ENCODE measurements around the gene MAPK8IP2. TPM values are rescaled to one million over a fixed set of nuclear protein-coding genes. Genes with fewer than 3 reads are reported as not detected.

MAPK8IP2 gene
- total RNA-seq, 2 experiments from 2014 or later: 0.15 to 0.18 TPM

DNA sequence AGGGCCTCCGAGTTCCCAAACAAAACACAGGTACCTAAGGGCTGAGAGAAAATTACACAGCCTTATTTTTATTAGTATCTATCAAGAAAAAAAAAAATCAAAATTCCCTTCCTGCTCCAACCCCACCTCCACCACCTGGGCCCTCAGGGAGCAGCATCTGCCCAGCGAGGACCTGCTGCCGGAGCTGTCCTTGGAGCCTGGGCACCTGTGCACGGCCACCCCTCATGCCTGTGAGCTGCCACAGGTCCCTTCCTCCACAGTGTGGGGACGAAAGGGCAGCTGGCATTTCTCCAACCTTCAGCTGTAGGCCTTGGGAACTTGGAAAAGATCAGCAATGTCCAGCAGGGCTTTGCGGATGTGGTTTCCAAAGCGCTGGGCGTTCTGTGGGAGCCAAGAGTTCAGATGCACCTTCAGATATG, 31.5 kb upstream of the MAPK8IP2 start:
- POLR2A ChIA-PET: no interaction called here
- CTCF ChIA-PET: no interaction called here

DNA sequence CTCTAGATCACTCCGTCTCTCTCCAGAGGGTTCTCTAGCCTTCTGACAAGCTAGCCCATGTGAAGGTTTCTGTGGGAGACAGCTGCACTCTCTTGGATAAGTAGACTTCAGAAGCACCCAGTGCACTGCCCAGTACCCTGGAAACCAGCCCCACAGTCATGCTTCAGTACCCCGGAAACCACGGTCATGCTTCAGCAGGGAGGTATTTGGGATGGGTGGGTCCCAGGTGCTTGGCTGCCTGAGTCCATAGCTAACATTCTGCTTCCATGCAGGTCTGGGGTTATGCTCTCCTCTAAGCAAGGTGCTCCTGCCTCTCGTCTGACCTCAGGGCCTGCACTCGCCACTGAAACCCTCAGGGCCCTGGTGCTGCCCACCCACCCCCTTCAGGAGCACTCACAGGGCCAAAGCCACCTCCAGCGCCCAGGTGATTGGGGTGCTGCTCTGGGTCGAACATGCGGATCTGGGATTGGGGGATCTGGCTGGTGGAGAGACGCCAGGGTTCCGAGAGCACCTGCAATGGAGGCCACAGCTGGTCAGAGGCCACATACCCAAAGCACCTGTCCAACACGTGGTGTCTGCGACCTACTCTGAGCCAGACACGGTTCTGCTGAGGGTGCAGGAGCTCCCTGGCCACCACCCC, 30.6 kb upstream of the MAPK8IP2 start:
- peaks cover 30% of the 10 kb centered on the region for H3K36me3 Mint-ChIP-seq (ENCODE audit: low read depth)
- ChIA-PET POLR2A (interaction anchor here (1.0 kb wide), 1 partner anchor 13 kb away, joined by 3 read pairs; the partner anchor contains the start of gene CHKB), CTCF (interaction anchor here (1.3 kb wide), 1 partner anchor 12 kb away, joined by 3 read pairs; the partner anchor contains the start of gene CHKB)
- H3K27ac Mint-ChIP-seq: no peak overlapping the region
- DNase-seq: no peak
- H3K4me3 Mint-ChIP-seq: no peak overlapping the region
- no peaks in the 10 kb centered on the region for H3K27me3 Mint-ChIP-seq
- no peaks in the 10 kb centered on the region for H3K4me1 Mint-ChIP-seq
- H3K9me3 Mint-ChIP-seq: no peaks in the 10 kb centered on the region

More for the DNA sequence above, 31.5 kb upstream of the MAPK8IP2 start:
- H3K4me1 Mint-ChIP-seq: no peaks in the 10 kb centered on the region
- DNase-seq: no peak
- H3K36me3 Mint-ChIP-seq (ENCODE audit: low read depth): peaks cover 30% of the 10 kb centered on the region
- peaks cover 7% of the 10 kb centered on the region for H3K27me3 Mint-ChIP-seq
- no peak overlapping the region for H3K4me3 Mint-ChIP-seq
- no peaks in the 10 kb centered on the region for H3K9me3 Mint-ChIP-seq
- no peak overlapping the region for H3K27ac Mint-ChIP-seq

DNA sequence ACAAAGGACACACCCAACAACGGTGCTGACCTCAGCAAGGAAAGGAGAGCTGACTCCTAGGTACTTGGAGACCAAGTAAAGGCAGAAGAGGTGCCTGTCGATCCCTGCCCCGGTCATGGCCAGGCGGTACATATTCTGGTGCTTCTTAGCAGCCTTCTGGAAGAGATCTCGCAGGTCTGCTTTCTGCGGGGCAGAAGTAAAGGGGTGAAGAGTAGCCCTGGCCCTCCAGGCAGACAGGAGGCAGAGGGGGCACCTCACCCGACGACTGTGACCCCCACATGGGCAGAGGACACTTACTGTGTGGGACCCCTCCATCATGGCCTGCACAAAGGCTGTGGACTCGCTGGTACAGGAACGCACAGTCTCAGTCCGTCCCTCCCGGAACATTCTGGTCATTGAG, 29.7 kb upstream of the MAPK8IP2 start:
- no peaks in the 10 kb centered on the region for H3K27me3 Mint-ChIP-seq
- ChIA-PET POLR2A (interaction anchor here (1.0 to 1.5 kb wide), 2 partner anchors 12 to 45 kb away, joined by 3 to 4 read pairs; partner anchors contain the start of genes CHKB and SCO2), CTCF (interaction anchor here (1.3 kb wide), 1 partner anchor 12 kb away, joined by 3 read pairs; the partner anchor contains the start of gene CHKB)

DNA sequence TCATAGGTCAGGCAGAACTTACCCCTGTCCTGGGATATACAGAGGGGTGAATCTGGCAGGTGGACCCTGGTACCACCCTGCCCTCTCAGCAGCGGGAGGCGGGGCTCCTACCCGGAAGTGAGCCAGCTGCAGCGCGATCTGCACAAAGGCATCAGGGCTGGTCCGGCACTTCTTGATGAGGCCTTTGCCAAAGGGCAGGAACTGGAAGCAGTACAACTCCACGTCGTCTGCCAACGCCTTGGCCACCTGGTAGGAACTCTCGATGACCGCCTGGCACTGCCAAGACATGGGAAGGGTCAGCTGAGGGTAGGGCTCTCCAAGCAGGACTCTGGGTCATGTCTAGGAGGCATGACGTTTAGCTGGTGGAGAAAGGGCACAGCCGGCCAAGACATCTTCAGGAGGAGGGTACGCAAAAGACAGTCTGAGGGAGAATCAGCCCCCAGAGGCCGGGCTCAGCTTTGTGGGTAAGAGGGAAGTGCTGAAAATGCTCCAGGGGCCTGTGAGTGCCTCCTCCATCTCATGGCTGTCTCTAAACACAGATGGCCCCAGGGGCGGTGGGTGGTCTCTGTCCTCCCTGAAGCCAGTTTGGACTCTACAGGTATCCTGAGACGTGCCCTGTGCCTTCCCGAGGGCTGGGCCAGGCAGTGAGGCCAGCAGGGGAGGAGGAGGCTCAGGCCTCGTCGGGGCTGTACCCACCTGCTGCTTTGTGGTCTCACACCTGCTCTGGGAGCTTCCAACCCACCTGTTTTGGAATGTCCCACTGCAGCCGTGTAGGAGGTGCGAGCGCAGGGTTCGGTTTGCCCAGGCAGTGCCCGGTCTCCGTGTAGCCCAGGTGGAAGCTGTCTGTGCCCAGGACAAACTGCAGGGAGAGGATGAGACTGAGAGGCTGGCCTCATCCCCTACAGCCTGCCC, 29.1 kb upstream of the MAPK8IP2 start:
- H3K27ac Mint-ChIP-seq: no peak overlapping the region
- no peaks in the 10 kb centered on the region for H3K4me1 Mint-ChIP-seq
- H3K36me3 Mint-ChIP-seq (ENCODE audit: low read depth): peaks cover 39% of the 10 kb centered on the region
- no peaks in the 10 kb centered on the region for H3K9me3 Mint-ChIP-seq
- no peak overlapping the region for H3K4me3 Mint-ChIP-seq
- DNase-seq: no peak
- POLR2A ChIA-PET: interaction anchor here (1.0 to 2.1 kb wide), 6 partner anchors 8 to 46 kb away, joined by 3 to 13 read pairs (median 4); partner anchors contain the start of genes CHKB, SCO2 and SYCE3
- CTCF ChIA-PET: interaction anchor here (1.3 to 1.9 kb wide), 3 partner anchors 8 to 46 kb away, joined by 3 to 8 read pairs (median 8); partner anchors contain the start of genes CHKB, SCO2 and SYCE3
- H3K27me3 Mint-ChIP-seq: no peaks in the 10 kb centered on the region

More for the DNA sequence above, 29.7 kb upstream of the MAPK8IP2 start:
- H3K4me1 Mint-ChIP-seq: no peaks in the 10 kb centered on the region
- H3K9me3 Mint-ChIP-seq: no peaks in the 10 kb centered on the region
- H3K4me3 Mint-ChIP-seq: no peak overlapping the region
- H3K27ac Mint-ChIP-seq: no peak overlapping the region
- H3K36me3 Mint-ChIP-seq (ENCODE audit: low read depth): peaks cover 34% of the 10 kb centered on the region
- no peak for DNase-seq

DNA sequence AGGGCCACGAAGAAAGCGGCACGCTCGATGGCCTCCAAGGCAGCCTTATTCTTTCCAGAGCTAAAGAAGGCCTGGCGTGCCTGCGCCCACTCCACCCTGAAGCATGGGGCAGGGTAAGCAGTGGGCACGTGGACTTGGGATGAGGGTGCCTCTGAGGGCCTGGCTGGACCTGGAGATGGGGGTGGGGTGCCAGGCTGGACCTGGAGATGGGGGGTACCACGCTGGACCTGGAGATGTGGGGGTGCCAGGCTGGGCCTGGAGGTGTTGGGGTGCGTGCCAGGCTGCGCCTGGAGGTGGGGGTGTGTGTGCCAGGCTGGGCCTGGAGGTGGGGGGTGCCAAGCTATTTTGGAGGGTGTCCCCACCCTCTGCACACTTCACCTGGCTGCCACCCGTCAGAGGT, 27.6 kb upstream of the MAPK8IP2 start:
- Mint-ChIP-seq H3K27ac (no peak overlapping the region), H3K4me3 (no peak overlapping the region), H3K9me3 (no peaks in the 10 kb centered on the region), H3K4me1 (peaks cover 9% of the 10 kb centered on the region), H3K36me3 (ENCODE audit: low read depth) (peaks cover 44% of the 10 kb centered on the region), H3K27me3 (no peaks in the 10 kb centered on the region)
- ChIA-PET POLR2A (interaction anchor here (0.8 to 2.1 kb wide), 5 partner anchors 9 to 46 kb away, joined by 3 to 13 read pairs (median 4); partner anchors contain the start of genes CHKB and SYCE3), CTCF (interaction anchor here (1.7 to 1.9 kb wide), 2 partner anchors 10 to 47 kb away, joined by 8 read pairs; partner anchors contain the start of genes SCO2 and SYCE3)
- no peak for DNase-seq

DNA sequence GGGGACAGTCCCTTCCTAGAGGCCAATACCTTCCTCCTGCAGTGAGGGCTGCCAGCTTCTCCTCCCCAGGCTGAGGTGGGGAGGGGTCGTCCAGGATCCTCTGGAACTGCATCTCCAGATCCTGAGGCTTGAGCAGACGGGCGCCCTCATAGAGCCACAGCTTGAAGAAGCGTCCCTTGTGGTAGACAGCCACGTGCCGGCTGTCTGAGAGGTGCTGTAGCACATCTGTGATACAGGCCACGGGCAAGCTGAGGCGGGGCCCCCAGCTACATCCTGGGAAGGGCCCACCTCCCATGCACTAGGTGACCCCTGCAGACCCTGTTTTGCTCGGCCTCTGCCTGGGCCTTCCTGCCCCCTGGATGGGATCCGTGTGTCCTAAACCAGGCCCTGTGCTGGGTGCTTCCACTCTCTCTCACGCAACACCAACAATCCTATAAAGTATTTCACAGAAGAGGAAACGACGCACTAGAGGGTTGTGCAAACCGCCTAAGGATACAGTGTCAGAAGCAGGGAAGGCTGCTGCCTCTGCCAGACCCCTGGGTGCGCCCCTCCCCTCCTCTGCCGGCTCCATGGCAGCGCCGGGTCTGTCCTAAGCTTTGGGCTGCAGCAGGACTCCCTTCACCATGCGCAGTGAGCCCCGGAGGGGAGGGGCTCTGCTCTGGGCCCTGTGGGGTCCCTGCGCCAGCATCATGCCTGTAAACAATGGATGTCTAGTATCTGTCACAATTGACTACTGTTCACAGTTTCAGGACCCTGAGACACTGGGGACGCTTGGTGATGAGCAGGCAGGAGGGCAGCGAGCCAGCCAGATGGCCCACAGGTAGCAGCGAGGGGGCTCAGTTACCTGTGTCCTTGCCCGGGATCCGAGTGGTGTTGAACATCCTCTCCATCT, 26.9 kb upstream of the MAPK8IP2 start:
- no peaks in the 10 kb centered on the region for H3K9me3 Mint-ChIP-seq
- CTCF ChIA-PET: interaction anchor here (1.7 to 3.7 kb wide), 3 partner anchors 11 to 48 kb away, joined by 8 to 18 read pairs (median 8); partner anchors contain the start of genes SCO2 and SYCE3
- no peaks in the 10 kb centered on the region for H3K27me3 Mint-ChIP-seq
- POLR2A ChIA-PET: interaction anchor here (0.8 to 2.1 kb wide), 4 partner anchors 8 to 46 kb away, joined by 4 to 13 read pairs (median 5); partner anchors contain the start of genes CHKB and SYCE3
- no peak overlapping the region for H3K27ac Mint-ChIP-seq
- no peak overlapping the region for H3K4me3 Mint-ChIP-seq
- no peak for DNase-seq
- H3K4me1 Mint-ChIP-seq: peaks cover 14% of the 10 kb centered on the region
- peaks cover 43% of the 10 kb centered on the region for H3K36me3 Mint-ChIP-seq (ENCODE audit: low read depth)

DNA sequence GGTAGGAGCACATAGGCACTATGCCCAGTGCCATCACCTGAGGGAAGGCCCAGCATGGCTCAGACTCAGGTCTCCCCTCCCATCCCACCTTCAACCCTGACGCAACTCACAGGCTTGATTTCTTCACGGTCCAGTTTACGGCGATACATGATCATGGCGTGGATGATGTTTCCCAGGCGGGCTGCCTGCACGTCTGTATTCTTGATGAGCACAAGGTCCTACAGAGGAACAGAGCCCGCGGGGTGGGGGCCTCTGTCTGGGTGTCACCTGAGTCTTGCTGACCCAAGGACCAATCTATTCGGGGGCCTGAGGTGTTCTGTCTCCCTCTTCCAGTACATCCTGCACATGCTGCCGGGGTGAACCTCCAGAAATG, 26.2 kb upstream of the MAPK8IP2 start:
- no peak for DNase-seq
- Mint-ChIP-seq H3K27me3 (no peaks in the 10 kb centered on the region), H3K4me1 (peaks cover 15% of the 10 kb centered on the region), H3K27ac (no peak overlapping the region), H3K4me3 (no peak overlapping the region), H3K36me3 (ENCODE audit: low read depth) (peaks cover 41% of the 10 kb centered on the region), H3K9me3 (no peaks in the 10 kb centered on the region)
- CTCF ChIA-PET: interaction anchor here (3.7 kb wide), 1 partner anchor 11 kb away, joined by 18 read pairs; the partner anchor contains the start of gene SYCE3
- POLR2A ChIA-PET: interaction anchor here (0.7 to 1.4 kb wide), 3 partner anchors 9 to 49 kb away, joined by 3 to 7 read pairs (median 4); partner anchors contain the start of genes CHKB and SCO2

DNA sequence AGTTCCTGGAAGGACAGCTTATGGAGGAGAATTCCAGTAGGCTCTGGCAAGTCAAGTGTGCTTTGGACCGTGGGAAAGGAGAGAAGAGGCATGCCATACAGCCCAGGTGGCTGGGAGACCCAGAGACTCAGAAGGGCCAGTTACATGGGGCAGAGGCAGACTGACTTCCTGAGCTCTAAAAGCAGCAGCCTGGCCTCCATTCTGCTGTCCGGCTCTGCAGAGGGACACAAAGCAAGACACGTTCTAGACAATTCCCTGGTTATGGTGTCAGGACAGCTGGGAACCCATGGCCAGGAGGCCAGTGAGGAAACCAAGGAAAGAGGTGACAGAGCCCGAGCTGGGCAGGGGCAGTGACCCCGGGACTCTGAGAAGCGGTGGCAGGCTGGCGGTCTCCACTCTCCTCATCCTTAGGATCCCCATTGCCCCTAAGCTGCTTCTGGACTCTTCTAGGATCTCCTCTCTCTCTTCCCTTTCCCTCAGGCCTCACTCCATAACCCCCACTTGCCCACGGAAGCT, 25.1 kb upstream of the MAPK8IP2 start:
- no peak overlapping the region for H3K27ac Mint-ChIP-seq
- H3K9me3 Mint-ChIP-seq: no peaks in the 10 kb centered on the region
- CTCF ChIA-PET: interaction anchor here (0.6 to 3.7 kb wide), 7 partner anchors 9 to 304 kb away, joined by 3 to 18 read pairs (median 3); partner anchors contain the start of genes SCO2 and SYCE3
- H3K4me3 Mint-ChIP-seq: no peak overlapping the region
- peaks cover 24% of the 10 kb centered on the region for H3K4me1 Mint-ChIP-seq
- POLR2A ChIA-PET: interaction anchor here (0.6 to 1.4 kb wide), 3 partner anchors 10 to 48 kb away, joined by 3 to 7 read pairs (median 3); no protein-coding TSS in a partner anchor
- no peaks in the 10 kb centered on the region for H3K27me3 Mint-ChIP-seq
- H3K36me3 Mint-ChIP-seq (ENCODE audit: low read depth): peaks cover 42% of the 10 kb centered on the region
- DNase-seq: no peak

DNA sequence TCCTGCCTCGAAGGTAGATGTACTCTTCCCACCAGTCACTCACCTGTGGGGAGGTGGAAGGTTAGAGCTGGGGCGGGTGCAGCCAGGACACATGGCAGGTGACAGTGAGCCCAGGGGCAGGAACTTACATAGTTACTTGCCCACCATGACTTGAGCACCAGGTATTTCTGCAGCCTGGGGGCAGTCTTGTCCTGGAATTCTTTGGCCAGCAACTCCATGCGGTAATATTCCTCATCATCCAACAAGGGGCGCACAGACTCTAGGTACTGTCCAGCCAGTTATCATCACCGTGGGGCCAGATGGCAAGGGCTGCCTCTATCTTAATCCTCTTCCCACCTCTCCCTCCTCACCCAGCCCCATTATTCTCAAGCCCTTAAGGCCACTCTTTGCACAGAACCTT, 24.5 kb upstream of the MAPK8IP2 start:
- Mint-ChIP-seq H3K27me3 (no peaks in the 10 kb centered on the region), H3K27ac (no peak overlapping the region), H3K9me3 (no peaks in the 10 kb centered on the region), H3K4me3 (no peak overlapping the region), H3K36me3 (ENCODE audit: low read depth) (peaks cover 39% of the 10 kb centered on the region), H3K4me1 (peaks cover 27% of the 10 kb centered on the region)
- CTCF ChIA-PET: interaction anchor here (0.6 to 3.7 kb wide), 5 partner anchors 10 to 305 kb away, joined by 3 to 18 read pairs (median 3); partner anchors contain the start of gene SYCE3
- no peak for DNase-seq
- POLR2A ChIA-PET: interaction anchor here (1.4 to 2.0 kb wide), 2 partner anchors 9 to 45 kb away, joined by 3 to 6 read pairs; no protein-coding TSS in a partner anchor

DNA sequence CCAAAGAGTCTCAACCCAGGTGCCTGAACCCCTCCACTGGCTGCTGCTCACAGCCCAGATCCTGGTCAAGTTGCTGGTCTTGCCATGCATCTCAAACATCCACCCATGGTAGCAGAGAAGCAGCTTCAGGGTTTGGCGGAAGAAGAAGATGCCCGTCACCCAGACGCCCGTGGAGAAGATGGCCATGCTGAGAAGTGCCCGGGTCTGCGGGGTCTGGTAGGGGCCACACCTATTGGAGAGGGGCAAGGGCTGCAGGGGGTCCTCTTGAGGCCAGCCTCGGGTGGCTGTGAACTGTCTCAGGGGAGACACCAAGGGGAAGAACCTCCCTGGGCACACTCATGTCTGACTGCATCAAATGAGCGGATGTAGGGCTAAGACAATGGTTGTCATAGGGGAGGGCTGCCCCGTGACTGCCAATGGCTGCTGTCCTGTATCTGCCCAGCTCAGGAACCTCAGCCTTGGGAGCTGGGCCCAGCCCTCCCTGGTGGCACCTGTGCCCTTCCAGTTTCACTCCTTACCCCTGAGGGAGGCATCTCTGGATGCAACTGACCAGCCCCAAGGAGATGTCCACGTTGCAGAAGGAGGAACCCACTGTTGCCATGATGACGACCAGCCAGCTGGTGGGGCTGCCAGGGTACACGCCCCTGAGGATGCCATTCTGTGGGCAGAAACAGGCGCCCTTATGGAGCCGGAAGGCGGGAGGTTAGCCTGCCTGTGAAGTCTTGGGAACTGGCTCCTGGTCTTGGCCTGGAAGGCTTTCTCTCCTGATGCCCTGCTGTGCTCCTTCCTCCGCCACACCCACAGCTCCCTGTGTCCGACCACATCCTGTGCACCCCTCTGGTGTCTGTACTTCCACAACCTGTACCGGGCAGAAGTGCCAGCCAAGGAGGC, 23.5 kb upstream of the MAPK8IP2 start:
- ChIA-PET CTCF (interaction anchor here (1.1 to 3.7 kb wide), 3 partner anchors 11 to 52 kb away, joined by 3 to 18 read pairs (median 4); partner anchors contain the start of genes SCO2 and SYCE3), POLR2A (interaction anchor here (1.0 to 2.2 kb wide), 6 partner anchors 14 to 51 kb away, joined by 3 to 14 read pairs (median 6); partner anchors contain the start of genes KLHDC7B, SCO2, SYCE3 and TYMP)
- Mint-ChIP-seq H3K4me3 (peak overlapping the region; percentile 62), H3K27ac (peak overlapping the region; percentile 35), H3K9me3 (no peaks in the 10 kb centered on the region), H3K36me3 (ENCODE audit: low read depth) (peaks cover 36% of the 10 kb centered on the region), H3K4me1 (peaks cover 36% of the 10 kb centered on the region), H3K27me3 (no peaks in the 10 kb centered on the region)
- peak; percentile 31 for DNase-seq
